ENCODE measurements around the gene STEAP3. TPM values are rescaled to one million over a fixed set of nuclear protein-coding genes. Genes with fewer than 3 reads are reported as not detected.

The STEAP3 gene
- total RNA-seq, 1 experiment from 2014 or later: 15.4 TPM

DNA sequence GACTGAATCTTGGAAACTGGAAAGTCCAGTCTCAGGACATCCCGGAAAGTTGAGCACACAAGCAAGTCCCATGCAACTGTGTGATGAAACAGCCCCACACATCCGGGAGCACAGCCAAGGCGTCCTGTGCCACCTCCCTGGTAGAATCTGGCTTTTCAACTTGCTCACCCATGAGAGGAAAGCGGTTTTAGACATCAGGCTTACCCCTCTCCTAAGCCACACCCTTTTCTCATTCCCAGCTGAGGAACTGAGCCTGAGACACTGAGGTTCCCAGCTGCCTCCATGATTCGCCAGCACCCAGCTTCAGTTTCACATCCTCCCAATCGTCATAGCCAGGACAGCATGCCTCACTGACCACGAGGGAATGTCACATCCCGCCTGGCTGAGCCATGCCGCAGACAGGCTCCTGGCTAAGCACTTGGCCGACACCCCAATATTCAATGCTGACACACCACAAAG, 60.3 kb downstream of the STEAP3 start:
- no peaks in the 10 kb centered on the region for H3K23me2 ChIP-seq (ENCODE audit: insufficient read length, low read depth, low read length, poor library complexity, severe bottlenecking)
- no peak overlapping the region for H3K23ac ChIP-seq (ENCODE audit: insufficient read length, low read depth, low read length)
- no peak overlapping the region for H4K5ac ChIP-seq (ENCODE audit: insufficient read length, low read depth, low read length)
- H2BK15ac ChIP-seq (ENCODE audit: low read depth, low read length): no peak overlapping the region
- no peak overlapping the region for H3K4ac ChIP-seq (ENCODE audit: low read depth, low read length)
- no peak overlapping the region for H2BK120ac ChIP-seq (ENCODE audit: low read depth, low read length, poor library complexity, severe bottlenecking)
- no peak overlapping the region for H2BK5ac ChIP-seq (ENCODE audit: insufficient read length, low read length)
- H4K20me1 ChIP-seq (ENCODE audit: control insufficient read depth, insufficient read depth, insufficient read length): no peaks in the 10 kb centered on the region
- no peak overlapping the region for H3K18ac ChIP-seq (ENCODE audit: insufficient read length, low read depth, low read length)
- H4K8ac ChIP-seq (replicated peaks; ENCODE audit: insufficient read length, low read depth, low read length): no peak overlapping the region
- no peaks in the 10 kb centered on the region for H3K9me3 Mint-ChIP-seq
- no peaks in the 10 kb centered on the region for H3K4me1 ChIP-seq (ENCODE audit: insufficient read depth, low read length)
- H3K9me3 ChIP-seq (ENCODE audit: control insufficient read depth, low read depth, low read length): no peaks in the 10 kb centered on the region
- no peak overlapping the region for H2AFZ ChIP-seq (ENCODE audit: low read length)
- H3T11ph ChIP-seq (ENCODE audit: low read length): no peak overlapping the region
- WGBS (ENCODE audit: extremely low coverage, insufficient read length, low lambda C conversion rate): no CpG with 5 or more reads among the region's 10 CpGs
- H3K27me3 ChIP-seq (ENCODE audit: insufficient read depth, low read length): no peaks in the 10 kb centered on the region
- H2AK5ac ChIP-seq (ENCODE audit: insufficient read length, low read length): no peak overlapping the region
- no peak overlapping the region for H4K91ac ChIP-seq (ENCODE audit: insufficient read length, low read depth, low read length)
- H2BK12ac ChIP-seq (ENCODE audit: insufficient read length, low read depth, low read length): no peak overlapping the region
- no peak overlapping the region for H3K9ac ChIP-seq (ENCODE audit: extremely low read depth, insufficient read length, low read length)
- no peak overlapping the region for H3K27ac Mint-ChIP-seq
- no peaks in the 10 kb centered on the region; a peak in 1 of 7 replicates for H3K36me3 Mint-ChIP-seq (ENCODE audit: insufficient read depth in 1 of 3, low read depth in 3 of 3)
- H2BK20ac ChIP-seq (ENCODE audit: low read depth, low read length, poor library complexity, severe bottlenecking): no peak overlapping the region
- H3K27ac ChIP-seq (ENCODE audit: insufficient read length, low read depth, low read length): no peak overlapping the region
- TF ChIP-seq CTCF (conservative IDR thresholded peaks at IDR 0.05): no peak
- peaks cover 0 to 12% of the 10 kb centered on the region in 2 experiments; a peak in 2 of 4 replicates for H3K4me1 Mint-ChIP-seq
- DNase-seq: no peak
- H3K4me3 Mint-ChIP-seq: no peak overlapping the region
- no peak overlapping the region for H3K14ac ChIP-seq (ENCODE audit: insufficient read depth, low read length)
- no peaks in the 10 kb centered on the region for H3K79me2 ChIP-seq (ENCODE audit: insufficient read depth, low read length)
- no peak overlapping the region for H3K56ac ChIP-seq (ENCODE audit: insufficient read length, low read depth, low read length)
- no peak overlapping the region for H3K4me2 ChIP-seq (ENCODE audit: insufficient read depth, insufficient read length, low read length)
- no peaks in the 10 kb centered on the region; the same call in none of the 2 replicates for H3K27me3 Mint-ChIP-seq (ENCODE audit: low read depth)
- no peaks in the 10 kb centered on the region for H3K79me1 ChIP-seq (ENCODE audit: insufficient read depth, low read depth, low read length, poor library complexity, severe bottlenecking)
